Neural cell (in vitro differentiated cells): Measurements from ENCODE around the gene KREMEN1.

Experiments
- CTCF ChIP-seq: fragments of 450-650 bp; IDR thresholded peaks from 2 replicates; pipeline ENCODE4 v1.5.1; 2014; ENCODE audit warnings: antibody characterized with exemption, mild to moderate bottlenecking, moderate library complexity; ENCODE audit not compliant: poor library complexity, severe bottlenecking
- RAD21 ChIP-seq: fragments of 450-650 bp; conservative IDR thresholded peaks from 2 replicates; pipeline ENCODE4 v1.6.1; 2014; ENCODE audit warnings: antibody characterized with exemption, mild to moderate bottlenecking, moderate library complexity

- TF ChIP-seq CTCF (no peak), RAD21 (no peak)
Observed at GRCh38 chr22:29146091-29146560, 73.3 kb downstream of the KREMEN1 start.
